SU-DHL-6 (cell line): Measurements from ENCODE around the gene YIPF5.

Source experiments
- CTCF ChIP-seq: fragments of 200-600 bp; sonication (generic); IDR thresholded peaks from one replicate; pipeline ENCODE4 v1.5.1; 2017; ENCODE audit warnings: antibody characterized with exemption, mild to moderate bottlenecking, low read length, moderate library complexity; ENCODE audit not compliant: insufficient read depth, poor library complexity, severe bottlenecking
- EZH2phosphoT487 ChIP-seq: fragments of 200-600 bp; sonication (generic), shearing (Covaris generic); conservative IDR thresholded peaks from 2 replicates; pipeline ENCODE4 v1.6.1; 2018; ENCODE audit warnings: mild to moderate bottlenecking, antibody characterized with exemption, low read length, moderate library complexity, mixed read lengths

GRCh38 chr5:144170276-144171024 is at the start of gene YIPF5, which contains the start of gene KCTD16:
- no peak for TF ChIP-seq CTCF
- no peak for TF ChIP-seq EZH2phosphoT487
